ENCODE results near the gene ELF1.

ELF1 gene

DNA sequence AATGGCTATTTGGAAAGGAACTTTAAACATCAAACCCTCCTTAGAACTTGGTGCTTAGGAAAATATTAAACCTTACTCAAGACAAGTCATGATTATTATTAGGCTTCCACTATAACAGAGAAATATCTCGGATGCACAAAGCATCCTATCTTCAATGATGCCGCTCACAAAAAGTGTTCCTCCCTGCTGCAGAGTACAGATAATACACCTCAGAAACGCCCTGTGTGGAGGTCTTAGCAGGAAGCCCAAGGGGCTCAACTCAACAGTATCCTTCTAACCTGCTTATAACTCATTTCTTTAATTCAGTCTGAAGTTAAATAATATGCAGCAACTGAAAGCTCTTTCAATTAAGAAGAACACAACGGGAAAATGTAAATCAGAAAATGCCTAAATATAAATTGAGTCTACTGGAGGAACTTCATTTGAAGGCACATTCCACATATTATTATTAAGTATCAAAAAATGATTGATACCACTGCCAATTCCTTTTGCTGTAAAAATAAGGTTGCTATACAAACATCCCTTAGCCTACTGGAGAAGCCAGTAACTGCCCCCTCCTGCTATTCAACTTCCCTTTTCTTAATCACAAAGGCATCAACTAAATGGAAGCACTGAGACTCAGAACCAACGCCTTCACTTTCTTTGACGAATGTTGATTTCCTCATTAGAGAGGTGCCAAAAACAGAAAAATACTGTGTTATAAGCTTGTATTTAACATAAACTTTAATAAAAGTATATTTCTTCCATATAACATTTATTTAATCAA lies 12.0 kb downstream of the ELF1 start:
- no peak for DNase-seq (ENCODE audit: low read depth)

DNA sequence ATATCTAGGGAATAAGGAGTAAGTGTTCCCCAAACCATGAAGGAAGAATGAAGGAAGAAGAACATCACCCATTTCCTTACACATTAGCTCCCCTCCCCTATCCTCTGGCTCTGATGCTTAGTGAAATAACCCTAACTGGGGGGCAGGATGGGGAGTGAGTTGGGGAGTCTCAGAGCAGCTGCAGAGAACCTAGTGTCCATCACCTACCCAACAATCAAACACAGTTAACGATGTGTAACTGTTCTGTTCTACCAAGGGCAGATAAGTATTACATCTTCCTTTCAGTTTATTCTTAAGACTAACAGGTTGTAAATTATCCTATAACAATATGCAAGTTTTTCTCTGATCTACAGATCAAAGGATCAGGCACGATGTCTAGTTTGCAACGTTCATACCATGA lies 12.8 kb downstream of the ELF1 start:
- no peak for DNase-seq (ENCODE audit: low read depth)

DNA sequence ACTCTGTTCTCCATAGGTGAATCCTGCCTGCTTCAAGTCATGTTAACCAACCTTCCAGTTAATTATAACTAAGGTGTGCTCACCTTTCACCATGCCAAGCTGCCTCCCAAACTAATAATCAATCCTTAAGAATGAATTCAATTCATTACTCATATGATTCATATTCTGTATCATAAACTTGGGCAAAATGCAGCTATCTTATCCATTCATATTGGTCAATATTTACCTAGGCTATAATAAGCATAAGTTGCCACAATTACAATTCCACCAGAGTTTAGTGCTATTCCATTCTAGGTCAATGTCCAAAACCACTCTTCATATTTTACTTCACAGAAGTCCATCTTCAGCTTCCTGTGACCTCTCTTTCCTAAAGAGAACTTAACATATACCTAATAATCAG lies 13.4 kb downstream of the ELF1 start:
- DNase-seq (ENCODE audit: low read depth): no peak

DNA sequence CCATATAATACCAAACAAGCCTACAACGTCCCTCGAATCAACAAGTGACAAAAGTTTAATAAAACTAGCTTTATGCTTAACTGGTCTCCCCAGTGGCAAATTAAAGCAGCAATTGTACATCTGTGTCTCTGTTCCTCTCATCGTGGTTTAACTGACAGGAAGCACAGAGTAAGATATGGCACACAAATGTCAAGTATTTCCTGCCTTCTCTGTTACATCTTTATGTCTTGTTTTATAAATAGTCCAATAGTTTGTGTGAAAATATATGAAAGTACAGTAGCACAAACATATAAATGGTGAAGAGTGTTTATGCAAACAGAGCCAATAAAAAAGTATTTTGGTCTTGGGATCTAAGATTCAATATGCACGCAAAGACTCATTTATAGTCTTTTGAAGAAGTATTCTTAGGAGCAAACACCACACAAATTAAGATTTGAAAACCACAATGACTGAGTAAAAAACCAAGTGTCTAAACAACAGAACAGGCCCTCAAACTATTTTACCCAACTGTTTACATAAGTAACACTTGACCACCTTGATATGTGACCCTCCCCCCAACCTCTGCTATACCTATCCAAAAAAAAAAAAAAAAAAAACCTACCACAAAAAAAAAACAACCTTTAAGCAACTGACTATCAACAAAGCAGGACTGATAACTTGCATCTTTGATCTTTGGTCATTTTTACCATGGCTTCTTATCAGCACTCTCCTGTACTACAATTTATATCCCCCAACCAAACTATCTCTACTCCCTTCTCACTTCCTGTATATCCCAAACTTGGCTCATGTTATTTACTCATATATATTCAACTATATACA lies 14.0 kb downstream of the ELF1 start:
- DNase-seq (ENCODE audit: low read depth): no peak

DNA sequence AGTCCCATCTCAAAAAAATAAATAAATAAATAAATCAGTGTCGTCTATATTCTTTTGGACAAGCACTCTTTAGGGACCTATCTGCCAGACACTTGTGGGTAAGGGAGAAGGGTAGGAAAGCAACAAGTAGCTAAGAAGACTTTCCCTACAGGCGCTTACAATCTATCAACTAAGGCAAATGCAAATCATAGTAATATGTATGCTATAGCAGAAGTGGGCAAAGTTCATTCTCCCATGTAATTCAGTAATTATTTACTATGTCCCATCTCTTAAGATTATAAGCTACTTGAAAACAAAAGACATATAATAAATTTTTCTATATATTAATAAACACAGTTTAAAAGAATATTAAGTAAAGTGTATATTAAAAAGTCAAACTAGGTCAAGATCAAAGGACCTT lies 16.5 kb downstream of the ELF1 start:
- DNase-seq (ENCODE audit: low read depth): no peak

DNA sequence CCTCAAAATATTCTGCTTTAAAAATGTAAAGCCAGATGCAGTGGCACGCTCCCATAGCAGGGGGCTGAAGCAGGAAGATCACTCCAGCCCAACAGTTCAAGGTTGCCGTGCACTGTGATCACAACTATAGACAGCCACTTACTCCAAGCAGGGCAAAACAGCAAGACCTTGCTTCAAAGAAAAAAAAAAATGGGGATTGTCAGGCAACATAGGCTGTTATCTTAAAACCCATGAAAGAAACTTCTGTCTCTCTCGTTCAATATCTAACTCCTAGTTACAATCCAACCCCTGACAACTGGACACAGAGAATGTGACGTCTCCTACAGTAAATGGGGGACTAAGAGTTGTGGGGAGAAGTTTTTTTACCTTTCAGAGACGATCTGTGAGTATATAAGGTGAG lies 17.4 kb downstream of the ELF1 start:
- DNase-seq (ENCODE audit: low read depth): no peak

DNA sequence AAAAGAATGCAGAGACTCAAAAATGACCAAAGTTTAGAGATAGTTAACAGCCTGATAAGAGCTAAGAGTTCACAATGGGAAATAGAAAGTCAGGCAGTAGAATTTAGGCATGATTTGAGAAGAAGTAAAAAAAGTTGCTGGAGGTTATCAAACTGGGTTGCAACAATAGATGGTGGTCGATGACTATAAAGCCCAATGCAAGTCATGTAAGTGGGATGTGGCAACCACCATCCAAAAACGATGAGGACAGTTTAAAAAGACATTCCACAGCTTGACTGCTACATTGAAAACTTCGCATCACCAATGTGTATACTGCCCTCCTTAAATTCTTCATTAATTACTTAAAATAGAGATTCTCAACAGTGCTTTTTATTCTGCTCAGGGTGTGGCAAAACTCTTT lies 19.7 kb downstream of the ELF1 start:
- DNase-seq (ENCODE audit: low read depth): no peak

DNA sequence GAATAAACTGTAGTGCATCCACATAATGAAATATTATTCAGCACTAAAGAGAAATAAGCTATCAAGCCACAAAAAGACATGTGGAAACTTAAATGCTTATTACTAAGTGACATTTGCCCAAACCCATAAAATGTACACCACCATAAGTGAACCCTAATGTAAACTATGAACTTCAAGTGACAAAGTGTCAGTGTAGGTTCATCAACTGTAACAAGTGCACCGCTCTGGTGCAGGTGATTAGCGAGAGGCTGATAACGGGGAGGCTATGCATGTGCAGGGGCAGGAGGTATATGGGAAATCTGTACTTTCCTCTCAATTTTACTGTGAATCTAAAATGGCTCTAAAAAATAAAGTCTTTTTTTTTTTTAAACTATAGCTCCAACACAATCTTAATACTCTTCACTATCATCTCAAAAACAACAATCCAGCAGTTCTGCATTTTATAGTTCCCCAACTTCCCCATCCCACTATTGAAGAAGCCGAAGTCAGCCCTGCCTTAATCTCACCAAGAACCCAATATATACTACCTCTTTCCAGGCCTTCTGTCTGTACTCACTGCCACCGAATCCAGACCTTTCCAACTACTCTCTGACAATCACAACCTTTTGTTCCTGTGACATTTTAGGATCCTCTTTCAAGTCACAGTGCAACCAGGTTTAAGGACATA lies 22.6 kb downstream of the ELF1 start:
- no peak for DNase-seq (ENCODE audit: low read depth)

DNA sequence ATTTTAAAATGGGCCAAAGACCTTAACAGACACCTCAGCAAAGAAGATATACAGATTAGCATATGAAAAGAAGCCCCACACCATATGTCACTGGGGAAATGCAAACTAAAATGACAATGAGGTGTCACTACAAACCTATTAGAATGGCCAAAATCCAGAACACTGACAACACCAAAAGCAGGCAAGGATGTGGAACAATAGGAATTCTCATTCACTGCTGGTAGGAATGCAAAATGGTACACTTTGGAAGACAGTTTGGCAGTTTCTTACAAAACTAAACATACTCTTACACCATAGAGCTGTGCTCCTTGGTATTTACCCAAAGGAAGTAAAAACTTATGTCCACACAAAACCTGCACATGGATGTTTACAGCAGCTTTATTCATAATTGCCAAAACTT lies 23.1 kb downstream of the ELF1 start:
- DNase-seq (ENCODE audit: low read depth): no peak

DNA sequence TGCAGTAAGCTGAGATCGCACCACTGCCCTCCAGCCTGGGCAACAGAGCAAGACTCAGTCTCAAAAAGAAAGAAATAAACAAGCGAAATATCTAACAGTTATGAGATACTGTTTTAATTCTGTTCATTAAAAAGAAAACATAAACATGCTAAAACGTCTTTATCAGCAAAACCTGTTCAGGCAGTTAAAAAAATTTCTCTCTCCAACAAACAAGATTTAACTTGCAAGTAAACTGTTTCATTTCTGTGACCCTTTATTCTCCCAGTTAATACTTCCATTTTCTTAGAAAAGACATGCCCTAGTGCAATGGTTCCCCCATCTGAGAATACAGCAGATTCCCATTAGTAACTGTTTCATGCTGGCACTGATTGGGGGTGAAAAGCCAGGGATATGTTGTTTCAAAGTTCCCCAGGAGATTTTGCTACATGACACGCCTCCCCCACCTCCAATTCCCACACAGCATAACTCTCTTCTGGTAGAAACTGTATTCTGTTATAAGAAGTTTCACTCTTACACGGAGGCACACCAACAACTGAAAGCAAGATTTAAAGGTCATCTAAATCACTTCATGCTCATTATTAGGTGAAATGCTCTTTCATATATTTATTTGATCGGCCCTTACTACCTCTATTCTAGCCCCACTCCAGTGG lies 24.4 kb downstream of the ELF1 start:
- no peak for DNase-seq (ENCODE audit: low read depth)

DNA sequence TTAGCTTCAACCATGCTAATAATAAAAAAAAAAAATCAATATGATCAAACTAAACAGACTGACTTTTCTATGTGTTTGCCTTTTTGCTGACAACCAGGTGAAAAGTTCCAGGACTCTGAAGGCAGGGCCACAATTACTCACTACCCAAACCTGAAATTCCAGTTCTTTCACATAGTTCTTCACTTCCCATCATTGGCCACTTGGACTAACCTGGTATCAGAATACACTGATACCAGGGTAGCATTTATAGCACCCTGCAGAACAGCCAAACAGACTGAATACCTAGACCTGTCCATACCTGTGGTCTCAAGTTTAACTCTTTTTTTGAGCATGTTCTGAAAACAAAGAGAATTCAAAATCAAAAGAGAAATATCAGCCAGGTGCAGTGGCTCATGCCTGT lies 25.1 kb downstream of the ELF1 start:
- DNase-seq (ENCODE audit: low read depth): no peak

DNA sequence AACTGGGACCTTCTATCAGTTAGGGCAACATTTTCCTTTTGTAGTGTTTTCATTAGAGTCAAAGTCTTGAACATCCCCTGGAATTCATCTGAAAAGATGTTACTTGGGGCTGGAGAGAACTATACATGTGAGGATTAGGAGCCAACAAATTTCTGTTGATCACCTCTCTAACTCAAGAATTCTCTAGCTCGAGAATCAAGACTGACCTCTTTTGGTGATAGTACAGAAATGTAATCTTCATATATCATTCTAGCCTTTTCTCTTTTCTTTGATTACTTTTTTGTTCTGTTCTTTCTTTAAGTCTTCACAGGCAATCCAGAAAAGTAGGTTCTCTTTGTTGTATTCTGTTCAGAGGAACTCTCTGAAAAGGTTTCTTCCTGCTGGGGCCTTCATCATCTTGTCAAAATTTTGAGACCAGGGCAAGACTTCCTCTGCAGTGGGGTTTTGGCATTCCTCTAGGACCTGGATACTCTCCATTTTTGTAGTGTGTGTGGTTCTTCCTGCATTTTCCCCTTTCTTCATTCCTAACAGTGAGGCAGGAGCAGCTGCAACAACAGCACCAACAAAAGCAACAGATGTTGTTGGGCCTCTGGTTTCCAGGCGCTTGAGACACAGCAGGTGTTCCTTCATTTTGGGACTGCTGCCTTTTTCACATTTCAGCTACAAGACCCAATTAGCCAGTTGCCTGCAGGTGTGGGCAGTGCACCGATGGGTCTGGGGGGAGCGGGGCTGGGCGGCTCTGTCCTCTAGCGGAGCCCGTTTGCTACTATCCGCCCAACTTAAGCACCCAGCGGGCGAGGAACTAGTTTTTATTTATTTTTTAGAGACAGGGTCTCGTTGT lies 26.2 kb downstream of the ELF1 start:
- DNase-seq (ENCODE audit: low read depth): no peak

DNA sequence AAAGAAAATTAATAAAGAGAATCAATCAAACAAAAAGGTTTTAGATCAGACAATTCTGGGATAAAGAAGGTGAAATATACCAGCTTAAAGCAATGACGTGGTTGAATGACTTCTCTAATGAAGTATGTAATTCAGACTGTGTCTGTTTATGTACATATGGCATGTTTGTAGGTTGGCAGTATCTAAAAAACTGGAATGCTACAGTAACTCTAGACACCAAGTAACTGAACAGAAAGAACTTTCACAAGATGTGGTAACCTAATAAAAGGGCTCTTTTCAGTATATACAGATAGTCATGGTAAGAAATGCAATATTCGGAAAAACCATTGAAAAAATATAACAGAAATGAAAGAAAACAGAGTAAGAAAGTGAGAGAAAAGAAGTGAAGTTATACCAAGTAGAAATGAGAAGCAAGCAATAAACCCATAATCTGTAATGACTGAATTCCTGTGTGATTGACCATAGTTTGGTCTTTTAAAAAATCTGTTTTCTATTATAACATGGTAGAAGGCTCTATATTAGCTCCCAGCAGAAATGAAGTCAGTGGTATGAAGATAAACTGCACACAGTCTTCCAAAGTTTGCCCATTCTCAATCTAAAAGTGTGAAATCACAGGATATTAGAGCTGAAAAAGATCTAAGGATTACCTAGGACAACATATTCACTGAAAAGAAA lies 31.4 kb downstream of the ELF1 start:
- DNase-seq (ENCODE audit: low read depth): no peak

DNA sequence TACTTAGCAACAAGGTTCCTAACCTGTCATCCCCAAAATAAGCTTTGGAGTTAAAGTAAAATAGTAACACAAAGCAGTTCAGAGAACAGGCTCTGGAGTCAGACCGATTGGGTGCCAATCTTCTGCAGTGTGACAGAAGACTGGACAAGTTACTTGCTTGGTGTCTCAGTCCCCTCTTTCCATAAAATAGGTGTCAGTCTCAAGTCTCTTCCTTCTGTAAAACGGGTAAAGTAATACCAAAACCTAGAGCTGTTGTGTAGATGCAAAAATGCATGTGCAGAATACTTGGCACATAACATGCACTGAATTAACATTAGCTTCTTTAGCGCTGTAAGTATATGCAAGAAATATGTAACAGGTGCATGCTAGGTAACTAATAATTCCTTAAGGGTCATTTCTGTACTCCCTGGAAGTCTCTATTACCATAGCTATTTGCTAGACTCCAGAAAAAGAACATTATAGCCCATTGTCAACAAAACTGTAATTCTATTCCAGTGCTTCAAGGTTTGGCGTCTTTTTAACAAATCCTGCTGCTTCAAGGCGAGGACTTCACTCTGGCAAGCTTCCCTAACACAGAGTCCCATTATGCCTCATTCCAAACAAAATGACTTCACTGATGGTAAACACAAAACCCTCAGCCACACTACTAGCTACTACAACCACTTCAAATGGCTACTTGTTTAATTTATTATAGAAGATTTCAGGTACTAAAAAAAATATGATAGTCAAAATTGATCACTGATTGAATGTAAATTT lies 32.8 kb downstream of the ELF1 start:
- no peak for DNase-seq (ENCODE audit: low read depth)

DNA sequence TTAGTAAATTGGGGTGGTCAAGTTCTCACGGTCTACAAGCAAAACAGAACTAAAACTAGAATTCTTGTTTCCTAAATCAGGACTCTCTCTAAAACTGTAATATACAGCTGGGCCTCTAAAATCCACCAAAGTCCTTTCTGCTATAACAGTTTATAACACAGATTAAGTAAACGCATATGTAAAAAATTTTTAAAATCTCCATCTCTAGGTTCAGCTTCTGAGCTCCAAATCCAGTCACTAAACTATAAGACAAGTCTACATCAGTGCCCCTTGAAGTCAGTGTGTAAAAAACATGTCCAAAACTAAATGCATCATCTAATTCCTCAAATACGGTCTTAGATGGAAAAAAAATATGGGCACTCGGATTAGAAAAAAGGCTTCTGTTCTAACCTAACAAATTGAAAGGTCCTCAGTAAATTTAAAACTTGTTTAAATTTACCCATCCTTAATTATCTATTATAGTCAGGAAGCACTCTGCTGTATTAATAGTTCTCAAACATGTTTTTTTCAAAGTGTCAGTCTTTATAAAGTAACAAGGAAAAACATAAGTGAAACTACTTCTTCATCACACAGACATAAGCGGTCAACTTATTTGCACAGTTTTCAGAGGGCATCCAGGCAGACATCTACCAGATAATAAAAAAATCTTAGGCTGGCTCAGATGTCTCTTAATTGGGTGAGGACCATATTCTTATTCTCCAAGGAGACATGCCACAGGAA lies 33.6 kb downstream of the ELF1 start:
- no peak for DNase-seq (ENCODE audit: low read depth)

DNA sequence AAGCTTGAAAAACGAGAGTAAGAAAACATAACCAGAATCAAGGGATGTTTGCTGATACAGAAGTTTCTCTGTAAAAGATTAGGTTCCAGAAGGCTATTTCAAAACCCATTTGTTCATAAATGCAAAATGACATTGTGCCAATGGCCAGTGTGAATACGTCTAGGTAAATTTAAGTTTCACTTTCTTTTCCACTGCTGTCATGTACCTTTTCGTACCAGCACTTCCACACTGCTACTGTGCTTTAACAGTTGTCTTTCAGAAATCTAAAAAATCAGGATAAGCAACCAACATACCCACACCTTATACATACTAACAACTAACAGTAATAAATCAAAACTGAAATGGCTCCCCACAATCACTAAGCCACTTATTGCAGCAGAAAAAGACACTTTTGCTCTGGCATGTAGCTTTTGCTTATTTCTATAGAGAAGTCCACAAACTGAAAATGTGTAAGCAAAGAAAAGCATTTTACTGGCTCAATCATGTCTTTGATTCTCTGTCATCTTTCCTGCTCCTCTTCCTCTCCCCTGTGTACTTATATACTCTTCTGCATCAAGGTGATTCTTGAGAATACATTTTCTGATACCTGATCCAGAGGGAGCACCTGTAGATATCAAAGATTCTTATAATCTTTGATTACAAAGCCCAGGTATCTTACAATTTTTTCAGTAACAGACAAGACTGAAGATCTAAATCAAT lies 34.3 kb downstream of the ELF1 start:
- DNase-seq (ENCODE audit: low read depth): no peak

DNA sequence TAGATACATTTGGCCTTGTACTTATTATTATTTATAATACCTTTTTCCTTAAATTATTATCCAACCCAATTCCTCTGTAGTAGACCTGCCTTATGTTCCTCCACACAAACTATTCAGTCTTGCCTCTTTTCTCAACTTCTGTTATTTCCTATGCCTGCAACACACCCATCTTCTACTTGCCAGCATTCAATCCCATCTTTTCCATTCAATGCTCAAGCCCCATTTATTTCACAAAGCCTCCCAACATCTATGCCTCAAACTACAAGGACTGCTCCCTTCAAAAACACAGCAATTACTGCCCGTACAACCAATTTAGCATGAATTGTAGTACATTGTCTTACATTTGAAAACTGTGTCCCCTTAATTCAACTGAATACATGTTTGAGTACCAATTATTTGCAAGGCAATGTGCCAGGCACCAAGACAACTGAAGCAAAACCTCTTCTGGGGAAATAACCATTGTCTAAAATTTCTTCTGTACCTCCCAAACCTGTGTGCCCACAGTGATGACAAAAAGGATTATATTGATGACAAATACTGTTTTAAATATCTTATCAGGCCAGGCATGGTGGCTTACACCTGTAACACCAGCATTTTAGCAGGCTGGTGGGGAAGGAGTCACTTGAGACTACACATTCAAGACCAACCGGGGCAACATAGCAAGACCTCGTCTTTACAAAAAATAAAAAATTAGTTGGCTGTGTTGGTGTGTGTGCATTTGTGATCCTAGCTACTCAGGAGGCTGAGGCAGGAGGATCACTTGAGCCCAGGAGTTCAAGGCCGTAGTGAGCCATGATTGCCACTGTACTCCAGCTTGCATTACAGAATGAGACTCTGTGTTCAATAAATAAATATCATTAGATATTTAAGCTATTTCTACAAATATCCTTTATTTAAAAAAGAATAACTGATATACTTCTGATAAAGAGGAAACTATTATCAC lies 35.1 kb downstream of the ELF1 start:
- DNase-seq (ENCODE audit: low read depth): no peak

DNA sequence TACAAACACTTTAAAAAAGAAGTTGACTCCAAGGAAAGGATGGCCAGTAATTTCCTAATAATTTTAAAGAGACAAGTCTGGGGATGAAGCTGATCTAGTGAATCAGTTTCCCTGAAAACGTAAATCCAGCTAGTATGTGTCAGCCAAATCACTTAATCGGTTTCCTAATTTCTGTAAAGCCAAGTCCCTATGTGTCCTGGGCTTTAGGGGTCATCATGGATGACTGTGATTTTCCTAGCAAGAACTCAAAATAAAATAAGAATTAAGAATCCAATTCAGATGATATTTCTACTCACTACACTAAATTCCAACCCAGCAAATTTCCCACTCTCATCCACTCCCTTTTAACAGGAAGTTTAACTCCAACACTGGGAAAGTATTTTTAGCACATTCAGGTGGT lies 35.9 kb downstream of the ELF1 start:
- no peak for DNase-seq (ENCODE audit: low read depth)

Data from activated T-cell treated with anti-CD3 and anti-CD28 coated beads for 1 hour (primary cell).